ENCODE measurements around the gene ADD1.

ADD1 gene

GRCh38 chr4:2862528-2862927 lies 18.9 kb downstream of the ADD1 start:
- no peak for DNase-seq

- no peak for DNase-seq
Measured at GRCh38 chr4:2863649-2864048, 20.0 kb downstream of the ADD1 start.

- no peak for DNase-seq
Measured at GRCh38 chr4:2865196-2865780, 21.6 kb downstream of the ADD1 start.

GRCh38 chr4:2866160-2866861 lies 22.7 kb downstream of the ADD1 start:
- no peak for DNase-seq

- DNase-seq, result no peak
Measured at GRCh38 chr4:2866891-2867290, 23.2 kb downstream of the ADD1 start.

- DNase-seq, result no peak
Measured at GRCh38 chr4:2867758-2868491, 24.3 kb downstream of the ADD1 start.

- DNase-seq, result no peak
Measured at GRCh38 chr4:2868877-2869487, 25.3 kb downstream of the ADD1 start.

GRCh38 chr4:2869659-2870058 lies 26.0 kb downstream of the ADD1 start:
- DNase-seq, result no peak

GRCh38 chr4:2870082-2870481 lies 26.4 kb downstream of the ADD1 start:
- DNase-seq, result no peak

GRCh38 chr4:2871466-2871865 lies 27.8 kb downstream of the ADD1 start:
- no peak for DNase-seq

GRCh38 chr4:2871911-2872310 lies 28.3 kb downstream of the ADD1 start:
- no peak for DNase-seq

- DNase-seq, result no peak
Measured at GRCh38 chr4:2873329-2873728, 29.7 kb downstream of the ADD1 start.

GRCh38 chr4:2874861-2875260 lies 31.2 kb downstream of the ADD1 start:
- DNase-seq, result no peak

- DNase-seq, result no peak
Measured at GRCh38 chr4:2875556-2875955, 31.9 kb downstream of the ADD1 start.

- no peak for DNase-seq
Measured at GRCh38 chr4:2878346-2878745, 34.7 kb downstream of the ADD1 start.

GRCh38 chr4:2879026-2879425 lies 35.4 kb downstream of the ADD1 start:
- DNase-seq, result no peak

GRCh38 chr4:2881431-2881830 lies 37.8 kb downstream of the ADD1 start:
- DNase-seq, result no peak

GRCh38 chr4:2882341-2882740 lies 38.7 kb downstream of the ADD1 start:
- no peak for DNase-seq

- no peak for DNase-seq
Measured at GRCh38 chr4:2886161-2886560, 42.5 kb downstream of the ADD1 start.

- no peak for DNase-seq
Measured at GRCh38 chr4:2886622-2887021, 43.0 kb downstream of the ADD1 start.

- DNase-seq, result no peak
Measured at GRCh38 chr4:2887343-2887742, 43.7 kb downstream of the ADD1 start.

GRCh38 chr4:2888886-2889285 lies 45.2 kb downstream of the ADD1 start:
- no peak for DNase-seq

- DNase-seq, result no peak
Measured at GRCh38 chr4:2891294-2891693, 47.6 kb downstream of the ADD1 start.

- DNase-seq, result no peak
Measured at GRCh38 chr4:2893772-2894171, 50.1 kb downstream of the ADD1 start.

Data from activated CD4-positive, alpha-beta T cell treated with anti-CD3 and anti-CD28 coated beads for 1 hour (primary cell).